Measurements from ENCODE around the gene PTPRA.

Gene PTPRA

GRCh38 chr20:2946988-2947961 lies 74.0 kb downstream of the PTPRA start:
- no peak for DNase-seq

DNA sequence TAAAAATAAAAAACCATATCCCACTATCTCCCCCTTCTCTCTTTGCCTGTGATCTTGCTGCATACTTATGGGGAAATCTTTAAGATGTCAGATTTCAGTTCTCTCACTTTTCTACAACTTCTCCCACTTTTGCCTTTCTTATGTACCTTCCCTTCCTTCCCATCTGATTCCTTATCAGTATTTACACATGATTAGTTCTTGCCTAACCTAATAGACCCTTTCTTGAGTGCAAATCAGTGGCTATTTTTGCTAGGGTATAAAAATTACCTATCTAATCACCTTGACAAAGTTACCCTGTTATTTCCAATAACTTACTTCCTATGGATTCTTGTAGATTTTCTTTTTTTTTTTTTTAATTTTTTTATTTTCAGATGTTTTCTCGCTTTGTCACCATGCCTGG lies 75.7 kb downstream of the PTPRA start:
- DNase-seq = no peak

DNA sequence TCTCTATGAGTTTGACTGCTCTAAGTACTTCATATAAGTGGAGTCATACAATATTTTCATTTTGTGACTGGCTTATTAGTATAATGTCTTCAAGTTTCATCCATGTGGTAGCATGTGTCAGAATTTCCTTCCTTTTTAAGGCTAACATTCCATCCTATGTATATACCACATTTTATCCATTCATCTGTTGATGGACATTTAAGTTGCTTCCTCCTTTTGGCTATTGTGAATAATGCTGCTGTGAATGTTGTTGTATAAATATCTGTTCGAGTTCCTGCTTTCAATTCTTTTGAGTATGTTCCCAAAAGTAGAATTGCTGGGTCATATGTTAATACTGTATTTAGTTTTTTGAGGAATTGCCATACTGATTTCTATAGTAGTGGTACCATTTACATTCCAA lies 79.5 kb downstream of the PTPRA start:
- DNase-seq = no peak

- no peak for DNase-seq
Observed at GRCh38 chr20:2955257-2955970, 82.1 kb downstream of the PTPRA start.

DNA sequence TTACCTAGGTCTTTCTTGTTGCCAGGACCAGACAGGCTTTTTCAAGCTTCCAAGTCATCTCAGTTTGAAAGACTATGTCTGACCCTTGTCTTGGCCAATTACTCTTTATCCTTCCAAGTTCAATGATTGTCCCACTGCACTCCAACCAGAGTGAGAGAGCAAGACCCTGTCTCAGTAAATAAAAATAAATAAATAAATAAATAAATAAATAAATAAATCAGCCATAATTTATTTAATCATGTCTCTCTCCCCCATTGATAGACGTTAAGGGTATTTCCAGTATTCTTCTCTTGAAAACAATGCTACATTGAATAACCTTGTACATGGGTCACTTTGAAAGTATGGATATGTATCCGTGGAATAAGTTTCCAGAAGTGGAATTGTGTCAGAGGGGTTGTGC lies 83.2 kb downstream of the PTPRA start:
- DNase-seq = no peak

GRCh38 chr20:2967841-2968240 lies 94.6 kb downstream of the PTPRA start:
- no peak for DNase-seq

- no peak for DNase-seq
Observed at GRCh38 chr20:2972126-2972525, 98.8 kb downstream of the PTPRA start.

DNA sequence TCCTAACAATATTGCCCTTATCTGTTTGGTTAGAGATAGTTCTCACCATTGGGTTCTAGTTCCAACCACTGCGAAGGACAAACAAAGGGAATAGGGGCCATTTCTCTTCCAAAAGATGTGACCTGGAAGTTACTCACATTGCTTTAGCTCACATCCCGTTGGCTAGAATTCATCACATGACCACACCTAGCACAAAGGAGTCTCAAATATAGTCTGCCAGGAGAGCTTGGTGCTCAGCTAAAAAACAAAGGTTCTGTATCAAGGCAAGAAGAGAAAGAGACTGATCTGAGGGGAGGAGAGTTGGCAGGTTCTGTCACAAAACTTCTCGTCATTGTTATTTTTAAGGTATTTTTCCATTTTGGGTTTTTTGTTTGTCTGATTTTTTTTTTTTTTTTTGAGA lies 100.3 kb downstream of the PTPRA start:
- no peak for DNase-seq

DNA sequence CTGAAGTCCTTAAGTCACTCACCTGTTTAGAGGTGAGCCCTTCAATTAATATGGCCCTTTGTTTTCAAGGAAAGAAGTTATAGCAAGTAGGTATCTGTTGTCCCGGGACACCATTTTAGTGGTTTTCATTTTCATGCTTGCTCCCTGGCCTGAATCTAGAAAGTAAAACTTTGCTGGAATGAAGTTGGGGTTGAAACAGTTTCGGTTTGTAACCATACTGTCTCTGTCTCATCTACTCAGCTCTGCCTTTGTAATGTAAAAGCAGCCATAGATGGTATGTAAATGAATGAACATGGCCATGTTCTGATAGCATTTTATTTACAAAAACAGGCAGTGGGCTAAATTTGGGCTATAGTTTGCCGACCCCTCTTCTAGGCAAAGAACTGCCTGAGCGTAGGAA lies 105.2 kb downstream of the PTPRA start:
- no peak for DNase-seq

DNA sequence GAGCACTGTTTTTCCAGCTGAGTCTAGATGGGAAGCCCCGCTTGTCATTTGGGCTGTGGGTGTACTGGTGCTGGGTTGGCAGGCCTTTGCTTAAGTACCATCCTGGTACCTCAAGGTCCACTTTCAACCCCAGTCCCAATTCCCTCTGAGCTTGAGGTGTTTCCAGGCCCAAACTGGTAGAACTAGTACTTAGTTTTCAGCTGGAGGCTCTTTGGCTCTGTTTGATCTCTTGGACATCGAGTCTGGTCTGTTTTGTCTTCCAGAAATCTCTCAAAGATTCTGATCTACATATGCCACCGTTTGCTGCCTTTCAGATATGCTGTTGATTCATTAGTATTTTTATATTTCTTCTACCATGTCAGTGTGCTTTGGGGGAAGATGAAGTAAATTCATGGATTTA lies 108.4 kb downstream of the PTPRA start:
- no peak for DNase-seq

DNA sequence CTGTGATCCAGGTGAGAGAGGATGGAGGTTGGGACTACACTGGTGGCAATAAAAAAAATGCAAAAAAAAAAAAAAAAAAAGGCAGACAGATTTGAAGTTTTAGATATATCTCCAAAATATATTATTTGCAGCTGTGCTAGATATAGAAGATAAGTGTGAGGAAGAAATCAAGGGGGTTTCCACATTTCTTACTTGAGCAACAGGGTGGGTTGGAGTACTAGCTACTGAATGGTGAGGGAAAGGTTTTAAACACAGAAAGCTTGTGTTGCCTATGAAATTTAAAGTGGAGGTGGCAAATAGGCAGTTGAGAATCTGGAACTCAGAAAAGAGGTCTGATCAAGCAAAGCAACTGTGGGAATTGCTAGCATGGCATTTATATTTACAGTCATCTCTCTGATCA lies 110.2 kb downstream of the PTPRA start:
- DNase-seq = no peak

DNA sequence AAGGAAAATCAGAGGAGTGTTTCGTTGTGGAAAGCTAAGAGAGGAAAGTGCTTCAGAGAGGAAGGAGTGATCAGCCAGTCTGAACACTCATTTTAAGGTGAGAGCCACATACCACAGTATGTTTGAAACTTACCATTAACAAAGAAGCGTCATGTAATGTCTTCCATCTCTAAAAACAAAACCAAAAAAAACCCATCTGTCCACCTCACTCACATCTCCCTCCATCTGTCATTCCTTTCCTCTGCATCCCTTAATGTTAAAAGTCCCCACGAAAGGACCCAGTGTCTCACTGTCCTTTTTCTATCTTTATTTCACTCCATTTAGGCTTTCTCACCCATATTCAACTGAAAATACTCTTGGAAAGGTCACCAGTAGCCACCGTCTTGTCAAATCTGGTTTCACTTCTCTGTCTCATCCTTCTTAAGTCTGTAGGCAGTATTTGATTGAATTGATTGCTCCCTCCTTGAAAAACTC lies 110.8 kb downstream of the PTPRA start:
- DNase-seq = no peak

DNA sequence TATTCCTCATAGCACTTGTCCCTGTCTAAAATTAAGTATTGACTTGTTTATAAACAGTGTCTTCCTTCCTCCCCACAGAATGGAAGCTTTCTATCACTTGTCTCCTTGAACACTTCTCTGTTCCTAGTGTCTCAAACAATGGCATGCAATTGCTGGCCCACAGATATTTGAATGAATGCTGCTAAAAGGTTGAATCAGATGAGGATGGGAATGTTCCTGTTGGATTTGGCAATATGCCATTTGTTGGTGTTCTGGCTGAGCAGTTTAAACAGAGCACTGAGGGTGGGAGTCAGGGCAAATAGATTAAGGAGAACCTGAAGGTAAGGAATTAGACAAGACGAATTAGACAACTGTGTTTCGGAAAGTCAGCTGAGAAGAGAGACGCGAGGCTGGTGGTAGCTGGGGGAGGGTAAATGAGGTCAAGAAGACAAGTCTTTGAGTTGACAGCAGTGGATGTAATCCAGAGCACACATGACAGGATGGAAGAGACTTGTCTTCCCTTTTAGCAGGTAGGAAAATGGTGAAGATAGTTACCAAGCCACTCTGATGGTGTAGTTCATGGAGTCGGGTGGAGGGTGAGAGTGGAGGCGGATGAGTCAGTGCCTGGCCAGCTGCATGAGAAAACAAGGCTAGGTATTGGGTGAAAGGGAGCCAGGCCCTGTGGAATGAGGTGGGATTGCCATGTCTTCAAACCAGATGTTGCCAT lies 111.8 kb downstream of the PTPRA start:
- DNase-seq = no peak

DNA sequence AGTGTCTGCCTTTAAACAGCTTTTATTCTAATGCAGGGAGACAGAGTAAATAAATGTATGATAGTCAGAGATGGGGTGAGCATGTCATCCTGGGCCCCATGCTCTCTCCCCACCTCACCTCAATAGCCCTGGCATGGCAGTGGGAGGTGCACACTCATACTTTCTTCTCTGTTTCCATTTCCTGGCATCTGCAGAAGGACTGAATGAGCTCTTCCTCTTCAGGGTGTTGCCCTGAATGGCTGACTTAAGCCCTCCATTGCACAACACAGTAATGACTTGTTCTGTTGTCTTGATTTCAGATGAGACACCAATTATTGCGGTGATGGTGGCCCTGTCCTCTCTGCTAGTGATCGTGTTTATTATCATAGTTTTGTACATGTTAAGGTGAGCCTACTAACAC lies 113.2 kb downstream of the PTPRA start:
- DNase-seq = no peak

DNA sequence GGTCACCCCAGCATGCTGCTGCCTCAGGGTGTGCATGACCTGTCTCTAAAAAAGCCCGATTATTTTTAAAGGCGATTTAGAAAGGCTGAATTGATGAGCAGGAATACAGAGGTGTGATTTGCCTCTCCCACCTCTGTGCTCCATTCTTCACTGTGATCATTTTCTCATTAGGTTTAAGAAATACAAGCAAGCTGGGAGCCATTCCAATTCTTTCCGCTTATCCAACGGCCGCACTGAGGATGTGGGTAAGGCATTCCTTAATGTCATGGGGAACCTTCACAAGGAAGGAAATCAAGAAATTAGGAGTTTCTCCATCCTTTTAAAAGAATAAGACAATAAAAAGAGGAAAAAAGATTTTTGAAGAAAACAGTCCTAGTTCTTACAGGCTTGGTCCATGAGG lies 114.6 kb downstream of the PTPRA start:
- DNase-seq = no peak

GRCh38 chr20:2991532-2991931 lies 118.3 kb downstream of the PTPRA start:
- DNase-seq = no peak

GRCh38 chr20:2993250-2993649 lies 120.0 kb downstream of the PTPRA start:
- no peak for DNase-seq

DNA sequence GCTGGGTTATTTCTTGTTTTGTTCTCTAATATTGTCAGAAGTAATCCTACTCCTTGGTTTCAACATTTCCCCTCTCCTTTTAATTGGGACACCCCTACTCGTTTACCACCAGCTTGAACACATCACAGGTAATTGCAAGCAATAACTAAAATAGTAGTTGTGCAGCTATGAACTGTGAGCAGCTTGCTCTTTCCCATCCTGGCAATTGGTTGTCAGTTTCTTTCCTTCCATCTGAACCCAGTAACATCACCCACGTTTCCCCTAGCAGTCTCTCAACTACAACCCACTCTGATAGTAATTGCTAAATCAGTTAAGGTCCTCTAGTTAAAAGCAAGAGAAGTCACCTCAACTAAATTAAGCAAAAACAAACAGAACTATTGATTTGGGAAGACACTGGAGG lies 122.5 kb downstream of the PTPRA start:
- no peak for DNase-seq

DNA sequence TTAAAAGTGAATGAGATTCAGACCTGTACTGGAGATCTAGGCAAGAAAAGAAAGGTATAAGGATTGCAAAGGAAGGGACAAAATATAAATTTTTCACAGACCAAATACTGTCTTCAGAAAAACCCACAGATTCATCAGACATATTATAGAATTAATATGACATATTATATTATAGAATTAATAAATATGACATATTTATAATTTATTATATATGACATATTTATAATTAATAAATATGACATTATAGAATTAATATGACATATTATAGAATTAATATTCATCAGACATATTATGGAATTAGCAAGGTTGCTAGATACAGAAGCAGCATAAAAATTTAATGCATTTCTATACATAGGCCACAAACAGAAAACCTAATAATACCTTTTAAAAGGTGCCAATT lies 125.4 kb downstream of the PTPRA start:
- DNase-seq = no peak

DNA sequence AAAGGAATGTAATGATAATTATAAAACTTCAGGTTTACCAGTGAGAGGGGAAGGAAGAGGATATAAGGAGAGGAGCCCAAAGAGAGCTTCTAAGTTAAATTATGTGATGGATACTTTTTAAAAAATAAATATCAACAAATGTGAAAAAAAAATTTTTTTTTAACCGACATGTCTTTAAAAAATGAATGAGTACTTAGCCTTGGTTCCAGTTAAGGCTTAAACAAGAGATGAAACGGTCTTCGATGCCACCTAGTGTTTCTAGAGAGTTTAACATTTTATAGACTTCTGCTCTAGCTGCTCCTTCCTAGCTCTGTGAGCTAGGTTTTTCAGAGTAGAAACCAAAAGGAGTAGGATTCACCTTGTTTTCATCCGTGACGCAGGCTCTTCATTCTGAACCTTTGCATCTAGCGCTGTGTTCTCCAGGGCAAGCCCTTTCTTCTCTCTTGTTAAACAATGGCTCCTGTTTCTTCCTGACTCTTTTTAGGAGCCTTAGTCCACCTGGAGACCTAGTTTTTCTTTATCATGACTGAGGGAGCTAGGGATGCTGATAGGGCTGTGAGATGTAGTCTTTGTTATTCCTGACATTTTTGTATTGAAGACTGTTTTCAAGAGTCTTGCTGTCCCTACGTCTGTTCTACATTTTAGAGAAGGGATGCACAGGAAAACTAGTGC lies 127.7 kb downstream of the PTPRA start:
- DNase-seq = peak; percentile 5

DNA sequence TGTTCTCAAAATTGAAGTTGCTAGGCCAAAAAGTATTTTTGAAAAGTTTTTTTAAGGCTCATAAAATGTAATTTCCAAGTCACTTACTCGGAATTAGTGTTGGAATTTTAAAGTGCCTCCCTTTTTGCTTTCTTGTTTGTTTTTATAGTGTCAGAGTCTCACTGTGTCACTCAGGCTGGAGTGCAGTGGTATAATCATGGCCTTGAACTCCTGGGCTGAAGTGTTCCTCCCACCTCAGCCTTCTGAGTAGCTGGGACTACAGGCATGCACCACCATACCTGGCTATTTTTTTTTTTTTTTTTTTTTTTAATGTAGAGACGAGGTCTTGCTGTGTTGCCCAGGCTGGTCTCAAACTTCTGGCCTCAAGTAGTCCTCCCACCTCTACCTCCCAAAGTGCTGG lies 130.1 kb downstream of the PTPRA start:
- no peak for DNase-seq

GRCh38 chr20:3010985-3011723 lies 137.9 kb downstream of the PTPRA start:
- no peak for DNase-seq
